Activated T-helper 1 cell treated with Interleukin-2 at 50 U/mL for 16 hours (primary cell): ENCODE data around the gene C3orf20.

ENCODE experiments used
- DNase-seq: peaks from one replicate; pipeline ENCODE4 v3.0.0-alpha.2; 2020; ENCODE audit warnings: low read depth

C3orf20 gene

GRCh38 chr3:14775011-14775410 lies 100.1 kb downstream of the C3orf20 start:
- no peak for DNase-seq

DNA sequence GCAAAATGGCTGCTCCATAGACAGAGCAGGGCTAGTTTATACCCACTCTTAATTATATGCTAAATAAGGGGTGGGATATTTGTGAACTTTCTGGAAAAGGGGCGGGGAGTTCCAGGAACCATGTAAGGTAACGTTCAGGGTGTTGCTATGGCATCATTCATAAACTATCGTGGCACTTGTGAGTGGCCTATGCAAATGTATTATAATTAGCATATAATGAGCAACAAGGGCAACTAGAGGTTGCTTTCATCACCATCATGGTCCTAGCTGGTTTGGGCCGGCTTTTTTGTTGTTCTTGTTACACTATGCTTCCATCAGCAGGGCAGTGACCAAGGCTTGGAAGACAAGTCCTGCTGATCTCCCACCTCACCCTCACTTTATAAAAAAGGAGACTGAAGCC lies 100.6 kb downstream of the C3orf20 start:
- no peak for DNase-seq

DNA sequence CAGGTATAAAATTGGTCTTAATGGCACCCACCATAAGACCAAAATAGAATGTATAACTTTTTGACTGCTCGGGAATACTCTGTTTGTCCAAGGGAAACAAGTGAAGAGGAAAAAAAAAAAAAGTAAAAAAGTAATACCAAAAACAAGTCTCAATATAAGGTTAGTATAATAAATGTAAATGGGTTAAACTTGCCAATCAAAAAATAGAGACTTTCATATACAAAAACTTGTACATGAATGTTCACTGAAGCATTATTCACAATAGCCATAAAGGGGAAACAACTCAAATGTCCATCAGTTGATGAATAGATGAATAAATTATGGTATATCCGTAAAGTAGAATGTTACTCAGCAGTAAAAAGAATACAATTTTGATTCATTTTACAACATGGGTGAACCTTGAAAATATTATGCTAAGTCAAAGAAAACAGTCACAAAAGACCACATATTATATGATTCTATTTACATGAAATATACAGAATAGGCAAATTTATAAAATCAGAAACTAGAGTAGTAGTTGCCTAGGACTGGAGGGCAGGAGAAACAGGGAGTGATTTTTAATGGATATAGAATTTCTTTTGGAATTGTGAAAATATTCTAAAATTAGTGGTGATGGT lies 104.2 kb downstream of the C3orf20 start:
- no peak for DNase-seq

DNA sequence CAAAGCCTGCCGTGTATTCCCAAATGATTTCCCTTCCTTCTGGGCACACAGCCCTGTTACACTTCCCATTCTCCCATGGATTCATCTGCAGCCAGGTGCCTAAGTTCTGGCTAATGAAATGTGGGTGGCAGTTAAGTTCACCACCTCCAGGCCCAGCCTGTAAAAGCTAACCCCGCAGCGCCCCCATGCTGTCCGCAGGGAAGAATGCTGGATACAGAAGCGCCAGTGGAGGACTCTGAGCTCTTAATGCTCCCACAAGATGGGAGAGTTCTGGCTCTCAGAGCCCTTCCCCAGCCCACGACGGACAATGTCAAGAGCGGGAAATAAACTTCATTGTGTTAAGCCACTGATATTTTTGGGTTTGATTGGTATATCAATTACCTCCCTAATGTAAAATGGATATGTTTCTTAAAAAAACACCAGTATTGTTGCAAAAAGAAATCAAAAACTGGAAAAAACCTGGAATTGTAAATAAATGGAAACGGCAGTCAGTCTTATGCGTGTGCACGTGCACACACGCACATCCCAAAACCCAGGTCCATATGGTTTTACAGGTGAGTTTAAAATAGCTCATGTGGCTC lies 106.1 kb downstream of the C3orf20 start:
- DNase-seq: no peak

GRCh38 chr3:14783480-14784086 lies 108.6 kb downstream of the C3orf20 start:
- DNase-seq: no peak

DNA sequence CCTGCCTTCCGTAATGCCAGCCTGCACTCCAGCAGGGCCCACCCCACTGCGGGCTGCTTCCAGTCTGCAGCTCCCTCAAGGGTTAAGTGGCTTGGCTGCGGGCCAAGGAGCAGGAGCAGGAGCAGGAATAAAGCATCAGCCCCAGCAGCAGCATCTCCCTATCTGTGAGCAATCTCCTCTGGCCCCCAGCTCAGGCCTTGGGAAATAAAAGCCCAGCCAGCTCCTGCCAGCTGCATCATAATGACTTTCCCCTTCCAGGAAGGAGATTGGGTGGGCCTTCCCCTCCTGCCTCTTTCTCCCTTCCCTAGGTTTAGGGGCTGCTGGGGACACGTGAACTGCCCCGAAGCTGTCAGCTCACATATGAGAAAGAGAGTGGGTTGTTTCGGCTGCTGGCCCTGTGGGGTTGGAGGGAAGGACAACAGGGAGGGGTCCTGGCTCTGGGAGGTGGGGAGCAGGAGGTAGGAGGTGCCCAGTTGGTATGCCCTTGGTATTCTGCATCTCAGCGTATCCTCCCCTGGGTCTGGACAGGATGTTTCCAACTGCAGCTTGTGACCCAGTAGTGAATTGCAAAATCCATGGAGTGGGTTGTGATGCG lies 109.2 kb downstream of the C3orf20 start:
- DNase-seq: no peak

GRCh38 chr3:14785207-14786155 lies 110.5 kb downstream of the C3orf20 start:
- DNase-seq: no peak

DNA sequence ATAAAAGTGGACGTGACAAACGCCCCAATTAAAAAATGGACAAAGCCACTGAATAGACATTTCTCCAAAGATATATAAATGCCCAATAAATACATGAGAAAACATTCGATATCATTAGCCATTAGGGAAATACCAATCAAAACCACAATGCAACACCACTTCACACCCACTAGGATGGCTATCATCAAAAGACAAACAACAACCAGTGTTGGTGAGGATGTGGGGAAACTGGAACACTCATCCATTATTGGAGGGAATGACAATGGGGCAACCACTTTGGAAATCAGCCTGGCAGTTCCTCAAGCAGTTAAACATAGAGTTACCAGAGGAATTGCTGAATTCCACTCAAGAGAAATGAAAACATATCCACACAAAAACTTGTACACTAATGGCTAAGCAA lies 111.4 kb downstream of the C3orf20 start:
- DNase-seq: no peak

GRCh38 chr3:14787630-14788029 lies 112.7 kb downstream of the C3orf20 start:
- no peak for DNase-seq

DNA sequence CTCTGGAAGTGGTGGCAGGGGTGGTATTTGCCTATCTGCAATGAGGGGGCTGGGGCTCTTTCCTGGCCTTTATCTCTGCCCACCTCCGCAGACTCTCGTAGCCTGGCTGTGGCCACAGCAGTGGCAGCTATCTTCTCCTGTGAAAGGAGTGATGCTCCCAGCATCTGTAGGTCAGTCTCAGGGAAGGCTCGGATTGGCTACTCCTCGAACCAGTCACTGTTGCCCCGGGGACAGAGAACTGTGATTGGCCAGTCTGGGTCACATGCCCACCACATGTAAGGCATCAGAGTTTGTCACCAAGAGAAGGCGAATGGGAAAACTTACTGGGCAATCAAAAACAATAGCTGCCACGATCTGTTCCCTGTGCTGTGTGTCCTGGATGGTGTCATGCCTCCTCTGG lies 113.7 kb downstream of the C3orf20 start:
- DNase-seq: no peak

DNA sequence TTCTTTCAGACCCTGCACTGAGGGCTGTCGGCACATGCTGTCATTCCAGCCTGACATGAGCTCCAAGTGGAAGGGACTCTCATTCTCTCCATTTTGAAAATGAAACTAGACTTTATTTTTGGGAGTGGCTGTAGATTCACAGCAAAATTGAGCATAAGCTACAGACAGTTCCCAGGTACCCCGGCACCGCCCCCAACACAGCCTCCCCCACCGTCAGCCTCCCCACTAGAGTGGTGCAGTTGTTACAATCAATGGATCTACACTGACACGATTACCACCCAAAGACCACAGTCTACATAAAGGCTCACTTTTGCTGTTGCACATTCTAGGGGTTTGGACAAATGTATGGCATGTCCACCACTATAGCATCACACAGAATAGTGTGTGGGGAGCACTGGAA lies 114.3 kb downstream of the C3orf20 start:
- no peak for DNase-seq

DNA sequence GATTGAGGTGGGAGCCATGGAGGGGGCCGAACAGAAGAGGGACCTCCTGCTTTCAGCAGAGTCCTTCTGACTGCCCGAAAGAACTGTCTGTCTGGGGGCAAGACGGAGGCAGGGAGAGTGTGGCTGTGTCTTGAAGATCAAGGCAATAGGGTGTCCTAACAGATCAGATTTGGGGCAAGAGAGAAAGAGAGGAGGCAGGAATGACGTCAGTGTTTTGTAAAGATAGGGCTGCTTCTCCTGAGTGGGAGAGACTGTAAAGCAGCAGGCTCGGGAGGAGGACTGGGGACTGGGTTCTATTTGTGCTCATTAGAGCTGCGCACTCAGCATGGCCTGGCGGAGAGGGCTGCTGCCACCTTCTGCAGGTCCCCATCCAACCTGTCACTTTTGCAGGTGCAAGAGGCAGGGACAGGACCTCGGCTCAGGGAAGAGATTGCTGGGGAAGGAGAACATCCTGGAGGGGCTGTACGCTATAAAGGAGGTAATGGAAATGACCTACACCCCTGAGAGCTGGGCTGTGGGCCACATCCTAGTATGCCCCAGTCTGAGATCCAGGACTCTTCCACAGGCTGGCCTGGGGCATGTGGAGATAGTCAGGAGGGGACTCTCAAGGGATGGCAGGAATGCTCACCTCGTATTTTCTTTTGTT lies 114.8 kb downstream of the C3orf20 start:
- DNase-seq: no peak

DNA sequence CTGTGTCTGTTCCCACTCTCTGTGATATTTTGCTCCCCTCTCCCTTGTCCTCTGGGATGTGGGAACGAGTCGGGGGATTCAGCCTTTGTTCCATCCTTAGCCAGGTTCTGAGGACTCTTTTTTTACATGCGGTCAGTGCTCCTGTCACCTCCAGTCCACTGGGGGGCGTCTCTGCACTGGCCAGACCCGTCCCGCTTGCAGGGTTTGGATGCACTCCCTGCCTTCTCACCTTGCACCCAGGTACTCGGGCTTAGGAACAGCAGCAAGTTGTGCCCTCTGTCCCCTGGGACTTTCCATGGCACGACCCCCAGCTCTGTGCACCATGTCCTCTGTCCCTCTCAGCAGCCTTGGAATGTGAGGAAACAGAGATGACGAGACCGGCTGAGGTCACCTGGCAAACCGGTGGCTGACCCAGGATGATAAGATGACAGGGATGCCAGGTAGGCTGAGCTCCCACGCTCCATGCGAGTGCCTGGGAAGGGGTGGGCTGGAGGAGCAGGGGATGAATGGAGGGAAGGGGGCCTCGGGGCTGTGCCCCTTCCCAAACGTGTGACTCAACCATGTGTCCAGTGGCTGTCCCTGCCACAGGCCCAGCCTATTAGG lies 116.5 kb downstream of the C3orf20 start:
- peak; percentile 22 for DNase-seq

DNA sequence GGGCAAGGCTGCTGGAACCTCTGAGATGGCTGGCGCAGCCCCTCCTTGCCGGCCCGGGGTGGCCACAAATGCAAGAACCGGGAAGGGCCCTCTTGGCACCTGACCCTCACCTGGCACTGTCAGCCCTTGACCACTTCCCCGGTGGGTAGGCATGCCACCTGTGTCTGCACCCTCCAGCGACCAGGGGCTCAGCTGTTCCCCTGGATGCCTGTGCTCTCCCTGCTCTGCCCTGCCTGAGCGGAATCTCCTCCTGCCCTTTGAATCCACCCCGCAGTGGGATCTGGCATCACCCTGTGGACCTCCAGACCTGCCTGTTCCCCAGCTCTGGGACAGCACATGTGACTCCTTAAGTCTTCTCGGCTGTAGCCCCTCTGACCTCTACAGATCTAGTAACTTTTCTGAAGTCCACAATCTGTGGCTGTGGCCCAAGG lies 117.8 kb downstream of the C3orf20 start:
- no peak for DNase-seq

GRCh38 chr3:14793126-14793857 lies 118.4 kb downstream of the C3orf20 start:
- DNase-seq: no peak

DNA sequence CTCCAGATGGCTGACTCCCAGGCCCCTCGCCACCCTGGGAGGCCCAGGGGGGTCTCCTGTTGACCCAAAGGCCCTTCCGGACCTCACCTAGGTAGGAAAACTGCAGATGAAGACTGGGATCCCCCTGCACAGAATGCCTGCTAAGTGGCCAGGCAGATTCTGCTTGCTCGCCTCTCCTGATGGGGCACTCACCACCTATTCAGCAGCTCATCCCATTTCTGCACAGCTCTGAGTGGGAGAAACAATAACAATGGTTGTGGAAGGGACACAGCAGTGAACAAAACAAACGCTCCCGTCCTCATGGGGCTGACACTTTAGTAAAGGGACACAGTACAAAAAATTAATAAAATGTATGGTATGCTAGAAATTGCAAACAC lies 118.9 kb downstream of the C3orf20 start:
- DNase-seq: no peak

GRCh38 chr3:14794435-14794834 lies 119.5 kb downstream of the C3orf20 start:
- no peak for DNase-seq

GRCh38 chr3:14795996-14796395 lies 121.1 kb downstream of the C3orf20 start:
- no peak for DNase-seq

- no peak for DNase-seq
Observed at GRCh38 chr3:14796403-14797077, 121.6 kb downstream of the C3orf20 start.

- DNase-seq: no peak
Observed at GRCh38 chr3:14797731-14798130, 122.8 kb downstream of the C3orf20 start.
